Transverse colon (tissue), 4 donors: ENCODE results near the gene E2F7.

ENCODE experiments used
- EP300 ChIP-seq: sonication (generic); formaldehyde crosslinking; IDR thresholded peaks from one replicate; pipeline ENCODE4 v1.6.1; 2017; ENCODE audit warnings: antibody characterized with exemption, low read depth
- POLR2A ChIP-seq: fragments of 450-650 bp; IDR thresholded peaks from one replicate; pipeline ENCODE4 v1.6.1; 2016; ENCODE audit warnings: antibody characterized with exemption, mild to moderate bottlenecking, moderate library complexity
- POLR2AphosphoS5 ChIP-seq, 3 donors: sonication (generic); formaldehyde crosslinking; IDR thresholded peaks; one replicate each; pipeline ENCODE4 v1.6.1; 2016; ENCODE audit warnings: antibody characterized with exemption in 3 of 3
- TF ChIP-seq, protein P1 (sequence below), 5 experiments: fragments of 200-600 bp in 3 of 5; fragments of 450-650 bp in 2 of 5; sonication (generic) in 3 of 5; IDR thresholded peaks; 1 replicate in 2 of 5; 2 replicates in 3 of 5; pipeline ENCODE4 v1.5.1; 2016 to 2017; ENCODE audit warnings: antibody characterized with exemption in 5 of 5, inconsistent platforms in 3 of 5, mild to moderate bottlenecking in 2 of 5, moderate library complexity in 1 of 5

DNA sequence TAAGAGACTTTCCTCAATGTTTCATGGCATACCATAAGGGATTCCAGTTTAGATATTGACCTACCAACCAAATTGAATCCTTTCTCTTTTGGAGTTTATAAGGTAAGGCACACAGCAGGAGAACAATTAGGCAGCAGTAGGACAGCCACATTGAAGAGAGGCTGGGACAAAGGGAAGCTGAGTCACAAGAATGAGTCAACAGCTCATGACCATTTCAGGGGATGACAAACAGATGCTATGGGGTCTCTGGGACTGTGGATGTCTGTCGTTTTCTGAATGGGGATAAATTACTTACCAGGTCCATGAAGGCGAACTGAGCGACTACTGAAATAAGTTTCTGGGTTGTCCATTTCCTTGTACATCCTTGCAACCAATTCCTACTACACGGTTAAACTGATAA is 48.6 kb upstream of the E2F7 start:
- TF ChIP-seq, protein P1, sequence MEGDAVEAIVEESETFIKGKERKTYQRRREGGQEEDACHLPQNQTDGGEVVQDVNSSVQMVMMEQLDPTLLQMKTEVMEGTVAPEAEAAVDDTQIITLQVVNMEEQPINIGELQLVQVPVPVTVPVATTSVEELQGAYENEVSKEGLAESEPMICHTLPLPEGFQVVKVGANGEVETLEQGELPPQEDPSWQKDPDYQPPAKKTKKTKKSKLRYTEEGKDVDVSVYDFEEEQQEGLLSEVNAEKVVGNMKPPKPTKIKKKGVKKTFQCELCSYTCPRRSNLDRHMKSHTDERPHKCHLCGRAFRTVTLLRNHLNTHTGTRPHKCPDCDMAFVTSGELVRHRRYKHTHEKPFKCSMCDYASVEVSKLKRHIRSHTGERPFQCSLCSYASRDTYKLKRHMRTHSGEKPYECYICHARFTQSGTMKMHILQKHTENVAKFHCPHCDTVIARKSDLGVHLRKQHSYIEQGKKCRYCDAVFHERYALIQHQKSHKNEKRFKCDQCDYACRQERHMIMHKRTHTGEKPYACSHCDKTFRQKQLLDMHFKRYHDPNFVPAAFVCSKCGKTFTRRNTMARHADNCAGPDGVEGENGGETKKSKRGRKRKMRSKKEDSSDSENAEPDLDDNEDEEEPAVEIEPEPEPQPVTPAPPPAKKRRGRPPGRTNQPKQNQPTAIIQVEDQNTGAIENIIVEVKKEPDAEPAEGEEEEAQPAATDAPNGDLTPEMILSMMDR (IDR thresholded peaks at IDR 0.05) = no peak
- TF ChIP-seq POLR2AphosphoS5 (IDR thresholded peaks at IDR 0.05) (no peak), POLR2A (no peak), EP300 (no peak)
